HuH-7 (cell line): ENCODE measurements around the gene C1orf115.
A peak's percentile ranks its signal among the peaks of the same experiment; 100 is the strongest.
"Not testable (repeated sequence)": the region's sequence is repeated elsewhere in the genome, so short reads cannot be mapped to it uniquely, and the experiment has no call there.

ENCODE experiments used
- DNase-seq: peaks from one replicate; pipeline ENCODE4 v3.0.0; 2011; ENCODE audit warnings: low spot score

Gene C1orf115

DNA sequence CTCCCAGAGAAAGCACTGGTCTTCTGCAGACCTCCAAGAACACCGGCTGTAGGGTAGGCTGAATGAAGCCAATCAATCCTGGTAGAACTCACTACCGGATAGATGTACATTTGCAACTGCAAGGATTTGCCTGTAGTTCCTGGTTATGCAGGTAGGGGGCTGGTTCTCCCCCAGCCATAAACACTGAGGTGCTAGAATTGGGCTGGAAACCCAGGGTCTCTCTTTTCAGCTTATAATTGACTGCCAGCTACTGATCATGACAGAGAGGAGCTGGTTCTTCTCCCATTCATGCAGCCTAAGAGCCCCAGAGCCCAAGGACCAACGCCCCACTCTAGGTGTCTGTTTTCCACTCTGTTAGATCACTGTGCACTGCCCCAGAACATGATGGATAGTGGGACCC is 36.5 kb downstream of the C1orf115 start:
- DNase-seq, result no peak

- no peak for DNase-seq
Observed at GRCh38 chr1:220727519-220727918, 37.4 kb downstream of the C1orf115 start.

DNA sequence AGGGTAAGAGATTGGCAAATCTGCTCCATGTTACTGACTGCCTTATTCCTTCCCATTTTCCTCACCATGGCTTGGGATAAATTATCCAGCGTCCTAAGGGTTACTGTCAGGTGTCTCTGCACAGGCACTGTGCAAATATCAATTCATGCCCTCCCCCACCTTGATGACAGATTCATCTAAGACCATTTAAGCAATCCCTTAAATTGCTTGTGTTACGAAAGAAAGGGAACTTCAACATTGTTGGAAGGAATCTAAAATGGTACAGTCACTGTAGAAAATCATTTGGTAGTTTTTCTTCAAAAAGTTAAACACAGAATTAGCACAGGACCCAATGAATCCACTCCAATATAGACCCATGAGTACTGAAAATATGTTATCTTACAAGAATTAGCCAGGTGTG is 40.3 kb downstream of the C1orf115 start:
- DNase-seq, result no peak

GRCh38 chr1:220732137-220732536 is 42.0 kb downstream of the C1orf115 start:
- DNase-seq, result no peak

DNA sequence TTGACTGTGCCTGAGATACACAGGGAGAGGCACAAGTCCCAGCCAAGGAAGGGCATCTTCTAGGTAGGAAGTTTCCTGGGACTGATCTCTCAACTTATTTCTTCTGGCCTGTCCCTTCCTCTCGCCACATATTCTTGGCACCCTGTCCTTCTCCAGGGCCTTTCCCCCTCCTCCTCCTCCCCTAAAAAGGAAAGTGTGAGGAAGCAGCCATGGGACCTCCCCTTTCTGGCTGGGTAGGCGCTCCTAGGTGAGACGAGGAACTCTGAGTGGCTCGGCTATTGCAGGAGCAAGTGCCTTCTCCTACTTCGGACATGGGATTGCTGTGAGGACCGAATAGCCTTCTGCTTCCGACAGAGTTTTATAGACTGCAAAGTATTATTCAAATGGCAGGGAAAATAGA is 42.5 kb downstream of the C1orf115 start:
- DNase-seq, result no peak

DNA sequence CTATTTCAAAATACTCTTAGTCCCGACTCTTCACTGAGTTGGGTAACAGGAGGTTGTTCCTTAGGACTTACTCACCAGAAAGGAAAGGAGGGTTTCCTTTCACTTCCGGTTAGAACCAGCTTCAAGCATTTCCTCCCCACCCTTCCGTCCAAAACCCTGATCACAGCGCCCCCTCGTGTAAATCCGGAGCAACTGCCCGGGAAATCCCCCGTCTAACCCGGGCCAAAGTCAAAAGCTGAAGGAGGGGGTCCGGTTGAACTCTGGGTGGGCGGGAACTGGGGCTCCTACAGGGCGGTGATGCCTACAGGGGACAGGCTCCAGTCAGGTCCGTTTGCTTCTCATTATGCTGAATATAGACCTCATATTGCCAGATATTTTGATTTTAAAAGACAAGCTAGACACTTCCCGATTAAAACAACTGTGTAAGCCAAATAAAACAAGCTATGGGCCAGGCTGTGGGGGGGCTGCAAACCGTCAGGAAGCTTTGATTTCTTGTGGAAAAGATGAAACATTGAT is 43.0 kb downstream of the C1orf115 start:
- peak; percentile 82 for DNase-seq

DNA sequence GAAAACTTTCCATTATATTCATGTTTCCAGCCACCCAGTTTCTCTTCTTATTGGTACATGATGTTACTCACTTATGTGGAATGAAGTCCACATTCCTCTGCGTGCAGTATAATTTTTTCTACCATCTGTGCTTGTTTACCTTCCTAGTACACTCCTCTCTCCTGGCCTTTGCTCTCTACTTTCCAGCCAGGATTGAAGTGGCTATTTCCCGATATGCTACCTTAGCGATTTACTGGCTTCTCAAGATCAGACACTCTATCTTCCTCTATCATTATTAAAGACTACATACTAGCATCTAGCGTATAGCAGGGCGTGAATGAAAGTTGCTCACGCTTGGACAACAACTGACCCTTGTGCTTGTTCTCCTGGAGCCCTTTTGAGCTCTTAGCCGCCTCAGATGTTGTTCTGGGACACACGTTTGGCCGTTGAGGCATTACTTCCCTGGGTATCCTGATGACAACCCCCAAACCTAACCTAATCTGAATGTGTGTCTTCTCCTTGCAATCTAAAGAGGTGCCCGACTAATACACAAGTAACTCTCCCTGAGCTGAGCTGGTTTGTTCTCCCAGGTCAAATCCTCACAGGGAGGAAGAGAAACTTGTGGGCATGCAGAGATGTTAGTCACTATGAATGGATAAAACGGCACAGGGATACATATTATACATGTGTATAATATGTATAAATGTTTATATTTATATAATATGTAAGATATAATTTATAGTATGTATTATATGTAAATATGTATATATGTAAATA is 44.6 kb downstream of the C1orf115 start:
- no peak for DNase-seq

- not testable (repeated sequence) for DNase-seq
Observed at GRCh38 chr1:220736283-220736682, 46.1 kb downstream of the C1orf115 start.

GRCh38 chr1:220741349-220741748 is 51.2 kb downstream of the C1orf115 start:
- no peak for DNase-seq

DNA sequence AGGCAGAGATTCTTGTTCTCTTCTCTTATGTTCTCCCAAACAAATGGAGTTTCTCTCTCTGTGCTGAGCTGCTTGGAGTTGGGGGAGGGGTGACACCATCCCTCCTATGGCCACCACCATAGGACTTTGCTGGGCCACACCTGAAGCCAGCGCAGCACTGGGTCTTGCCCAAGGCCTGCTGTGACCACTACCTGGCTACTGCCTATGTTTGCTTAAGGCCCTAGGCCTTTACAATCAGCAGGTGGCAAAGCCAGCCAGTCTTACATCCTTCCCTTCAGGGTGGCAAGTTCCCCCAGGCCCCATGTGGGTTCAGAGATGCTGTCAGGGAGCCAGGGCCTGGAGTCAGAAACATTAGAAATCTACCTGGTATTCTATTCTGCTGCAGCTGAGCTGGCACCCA is 51.7 kb downstream of the C1orf115 start:
- DNase-seq, result no peak

- no peak for DNase-seq
Observed at GRCh38 chr1:220742520-220742919, 52.4 kb downstream of the C1orf115 start.

DNA sequence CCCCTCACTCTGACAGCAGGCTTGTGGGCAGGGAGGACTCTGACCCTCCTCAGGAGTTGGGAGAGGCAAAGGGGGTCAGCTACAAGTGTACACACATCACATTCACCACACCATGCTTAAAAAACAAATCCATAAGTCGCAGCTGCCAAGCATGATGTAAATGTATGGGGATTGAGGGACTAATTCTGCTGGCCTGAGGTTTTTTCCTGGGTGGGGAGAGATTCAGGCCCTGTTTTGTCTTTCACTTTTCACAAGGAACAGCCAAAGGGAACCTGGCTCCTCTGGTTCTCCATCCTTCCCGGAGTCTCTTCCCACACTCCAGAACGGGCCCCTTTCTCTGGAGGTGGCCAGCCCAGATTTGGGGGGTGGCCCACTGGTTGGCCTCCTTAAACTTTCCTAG is 56.7 kb downstream of the C1orf115 start:
- DNase-seq, result no peak

- DNase-seq, result no peak
Observed at GRCh38 chr1:220747437-220748088, 57.4 kb downstream of the C1orf115 start.

DNA sequence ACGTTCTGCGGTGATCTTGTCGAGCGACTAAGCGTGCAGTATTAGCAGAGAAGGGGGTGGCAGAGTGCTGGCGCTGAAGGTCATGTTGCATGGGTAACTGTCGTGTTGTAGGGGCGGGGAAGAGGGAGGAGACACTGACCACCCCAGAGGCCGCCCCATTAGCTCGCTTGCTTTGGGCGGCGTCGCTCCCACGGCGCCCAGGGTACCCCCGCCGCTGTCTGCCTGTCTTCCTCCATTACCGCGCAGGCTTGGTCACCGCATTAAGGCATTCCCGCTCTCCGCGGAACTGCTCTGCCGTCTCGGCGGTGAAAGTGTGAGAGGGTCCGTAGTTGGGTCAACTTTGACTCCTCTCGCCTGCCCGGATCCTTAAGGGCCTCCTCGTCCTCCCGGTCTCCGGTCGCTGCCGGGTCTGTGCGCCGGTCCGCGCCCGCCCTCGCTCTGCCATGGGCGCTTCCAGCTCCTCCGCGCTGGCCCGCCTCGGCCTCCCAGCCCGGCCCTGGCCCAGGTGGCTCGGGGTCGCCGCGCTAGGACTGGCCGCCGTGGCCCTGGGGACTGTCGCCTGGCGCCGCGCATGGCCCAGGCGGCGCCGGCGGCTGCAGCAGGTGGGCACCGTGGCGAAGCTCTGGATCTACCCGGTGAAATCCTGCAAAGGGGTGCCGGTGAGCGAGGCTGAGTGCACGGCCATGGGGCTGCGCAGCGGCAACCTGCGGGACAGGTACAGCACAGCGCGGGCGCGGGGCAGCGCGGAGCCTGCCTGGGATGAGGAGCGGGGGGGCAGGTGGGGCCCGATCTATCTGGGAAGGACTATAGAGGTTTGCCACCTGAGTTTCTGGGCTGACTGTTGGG is 58.1 kb downstream of the C1orf115 start, which contains the start of gene MTARC2:
TSS of gene MTARC2 (plus strand) at position 234 of the 846 bp plus-strand sequence. CDS start at position 444, 210 bp downstream.
- DNase-seq, result peak; percentile 90
